Brain microvascular endothelial cell (primary cell): ENCODE data around the gene NRIP2.

Source experiments
- DNase-seq: peaks from one replicate; pipeline ENCODE4 v3.0.0-alpha.2; 2020
- H3K27ac ChIP-seq: fragments of 250-450 bp; sonication (Bioruptor Pico); 2 replicates; pipeline ENCODE4 v1.5.1; 2020; ENCODE audit warnings: mild to moderate bottlenecking, moderate library complexity
- H3K27me3 ChIP-seq: fragments of 250-450 bp; sonication (Bioruptor Pico); replicated peaks from 2 replicates; pipeline ENCODE4 v1.5.1; 2020; ENCODE audit warnings: mild to moderate bottlenecking
- H3K36me3 ChIP-seq: fragments of 250-450 bp; sonication (Bioruptor Pico); replicated peaks from 2 replicates; pipeline ENCODE4 v1.5.1; 2020; ENCODE audit warnings: mild to moderate bottlenecking
- H3K4me3 ChIP-seq: 2 replicates; pipeline ENCODE4 v1.5.1; 2011; ENCODE audit warnings: low read depth, mild to moderate bottlenecking, control low read depth, low read length, moderate library complexity
- CTCF ChIP-seq: IDR thresholded peaks from 2 replicates; pipeline ENCODE4 v1.5.1; 2011; ENCODE audit warnings: low read depth, mild to moderate bottlenecking, moderate library complexity, low read length, control low read depth, inconsistent platforms; ENCODE audit errors: missing control alignments
- in situ Hi-C: cut with HindIII; loops from 2 replicates; pipeline ENCODE4 v1.10.0; 2017; ENCODE audit warnings: low sequenced_read_pairs, low pct_ligation_motif_present

NRIP2 gene

GRCh38 chr12:2841056-2841650 lies 6.3 kb upstream of the NRIP2 start:
- in situ Hi-C loops: no loop called here
- no peak for DNase-seq
- Histone ChIP-seq H3K27ac (no peak overlapping the region), H3K27me3 (no peaks in the 10 kb centered on the region), H3K36me3 (no peaks in the 10 kb centered on the region), H3K4me3 (no peak overlapping the region)
- no peak for TF ChIP-seq CTCF

- Histone ChIP-seq H3K4me3 (no peak overlapping the region), H3K27ac (no peak overlapping the region), H3K27me3 (no peaks in the 10 kb centered on the region), H3K36me3 (no peaks in the 10 kb centered on the region)
- no peak for TF ChIP-seq CTCF
- no peak for DNase-seq
- in situ Hi-C loops: no loop called here
These were observed 1.7 kb upstream of the NRIP2 start for GRCh38 chr12:2836574-2836973.

DNA sequence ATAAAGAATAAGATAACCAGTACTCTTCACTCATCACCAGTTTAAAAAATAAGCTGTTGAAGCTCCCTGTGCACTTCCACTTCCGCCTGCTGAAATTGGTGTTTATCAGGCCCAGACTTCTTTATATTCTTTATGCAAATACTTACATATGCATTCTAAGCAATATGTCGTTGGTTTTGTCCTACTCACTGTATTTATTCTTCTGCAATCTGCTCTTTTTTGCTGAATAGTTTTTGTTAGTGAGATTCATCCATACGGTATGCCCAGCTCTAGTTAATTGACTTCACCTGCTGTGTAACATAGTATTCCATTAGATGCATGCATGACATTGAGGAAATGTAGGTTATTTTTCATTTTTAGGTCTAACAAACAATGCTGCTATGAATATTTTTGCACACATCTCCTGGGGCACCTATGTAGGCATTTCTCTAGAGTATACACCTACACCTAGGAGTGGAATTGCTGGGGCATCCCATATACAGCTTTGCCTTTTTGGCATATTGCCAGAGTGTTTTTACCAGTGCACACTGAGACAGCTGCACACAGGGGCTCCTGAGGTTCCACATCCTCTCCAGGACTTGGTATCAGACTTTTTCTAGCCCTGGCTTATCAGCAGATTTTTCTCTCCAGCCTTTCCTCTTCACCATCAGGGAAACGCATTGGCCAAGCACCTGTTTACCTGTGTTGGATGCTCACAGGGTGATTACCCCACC lies 1.0 kb upstream of the NRIP2 start:
- DNase-seq: no peak
- H3K27me3 ChIP-seq: no peaks in the 10 kb centered on the region
- in situ Hi-C loops: no loop called here
- TF ChIP-seq CTCF: no peak
- no peaks in the 10 kb centered on the region for H3K36me3 ChIP-seq
- H3K27ac ChIP-seq: no peak overlapping the region
- no peak overlapping the region for H3K4me3 ChIP-seq

DNA sequence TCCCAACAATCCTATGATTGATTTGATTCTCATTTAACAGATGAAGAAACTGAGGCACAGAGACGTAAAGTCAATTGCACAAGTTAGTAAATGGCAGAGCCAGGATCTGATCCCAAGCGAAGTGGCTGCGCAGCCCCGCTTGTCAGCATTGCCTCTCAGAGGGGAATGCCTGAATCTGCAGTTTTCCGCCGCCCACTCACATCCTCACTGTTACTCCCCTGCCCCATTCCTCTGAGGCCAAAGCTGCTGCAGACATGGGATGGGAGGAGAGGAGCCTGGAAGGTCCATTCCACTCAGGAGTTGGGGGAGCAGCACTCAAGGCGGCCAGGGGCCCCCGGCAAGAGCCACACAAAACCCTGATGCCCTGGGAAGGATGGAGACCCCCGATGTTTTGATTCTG lies 1.0 kb downstream of the NRIP2 start:
- Histone ChIP-seq H3K27ac (no peak overlapping the region), H3K27me3 (no peaks in the 10 kb centered on the region), H3K4me3 (no peak overlapping the region), H3K36me3 (no peaks in the 10 kb centered on the region)
- in situ Hi-C loops: no loop called here
- DNase-seq: no peak
- no peak for TF ChIP-seq CTCF

GRCh38 chr12:2833327-2833726 lies 1.5 kb downstream of the NRIP2 start:
- H3K4me3 ChIP-seq: no peak overlapping the region
- in situ Hi-C loops: no loop called here

More at GRCh38 chr12:2833327-2833726, 1.5 kb downstream of the NRIP2 start:
- no peak overlapping the region for H3K27ac ChIP-seq
- DNase-seq: no peak
- H3K36me3 ChIP-seq: peaks cover 1% of the 10 kb centered on the region
- no peaks in the 10 kb centered on the region for H3K27me3 ChIP-seq
- TF ChIP-seq CTCF: no peak
